GM21381 (cell line): ENCODE measurements around the gene CASP5.

ENCODE experiments used
- ATAC-seq: cut with Tn5 transposase; IDR thresholded peaks from one replicate; pipeline ENCODE4 v1.9.1; 2021; ENCODE audit warnings: mild to moderate bottlenecking, moderate library complexity; ENCODE audit not compliant: unreplicated experiment

CASP5 gene

GRCh38 chr11:104968355-104968855, 54.6 kb downstream of the CASP5 start, which contains the start of gene CASP4:
Gene CASP4 (minus strand): TSS chr11:104968574. CDS start chr11:104968525, 49 bp downstream.
- peak; percentile 75 for ATAC-seq

GRCh38 chr11:104967534-104968354, 55.2 kb downstream of the CASP5 start:
- ATAC-seq: peak; percentile 17

GRCh38 chr11:104965735-104966134, 57.2 kb downstream of the CASP5 start:
- no peak for ATAC-seq

GRCh38 chr11:104964247-104964646, 58.7 kb downstream of the CASP5 start:
- no peak for ATAC-seq

- ATAC-seq: no peak
Observed at GRCh38 chr11:104962852-104963251, 60.1 kb downstream of the CASP5 start.

- no peak for ATAC-seq
Observed at GRCh38 chr11:104957280-104957679, 65.7 kb downstream of the CASP5 start.

- no peak for ATAC-seq
Observed at GRCh38 chr11:104956528-104956927, 66.4 kb downstream of the CASP5 start.

- peak; percentile 98 for ATAC-seq
Observed at GRCh38 chr11:104946907-104947306, 76.1 kb downstream of the CASP5 start.
